Heart left ventricle (tissue), 16 donors: Measurements from ENCODE around the gene TLE2. TPM values are rescaled to one million over a fixed set of nuclear protein-coding genes. Genes with fewer than 3 reads are reported as not detected.
"Not testable (repeated sequence)": the region's sequence is repeated elsewhere in the genome, so short reads cannot be mapped to it uniquely, and the experiment has no call there.

Source experiments
- ATAC-seq, 4 donors: fragments of 200-7000 bp; cut with Tn5 transposase; one replicate each; pipeline ENCODE4 v1.9.1; 2020 to 2022; ENCODE audit warnings: moderate library complexity in 4 of 4, mild to moderate bottlenecking in 3 of 4, moderate number of reproducible peaks in 1 of 4
- DNase-seq, 5 donors: peaks; one replicate each; pipeline ENCODE4 v3.0.0-alpha.2; 2020
- H3K27ac ChIP-seq, 12 donors: fragments of 200-600 bp; sonication (generic) in 4 of 12; one replicate each; pipeline versions ENCODE4 v1.5.0 to v1.8.0; 2016 to 2022; ENCODE audit warnings: mild to moderate bottlenecking in 2 of 12
- H3K27me3 ChIP-seq, 9 donors: fragments of 200-600 bp; sonication (generic) in 2 of 9; one replicate each; pipeline versions ENCODE4 v1.5.1 to v1.8.0; 2016 to 2022; ENCODE audit warnings: mild to moderate bottlenecking in 3 of 9
- H3K36me3 ChIP-seq, 9 donors: fragments of 200-600 bp; sonication (generic) in 2 of 9; one replicate each; pipeline versions ENCODE4 v1.5.0 to v1.8.0; 2018 to 2022; ENCODE audit warnings: mild to moderate bottlenecking in 2 of 9
- H3K4me1 ChIP-seq, 12 donors: fragments of 200-600 bp; sonication (generic) in 4 of 12; one replicate each; pipeline versions ENCODE4 v1.5.0 to v1.8.0; 2016 to 2022; ENCODE audit warnings: mild to moderate bottlenecking in 3 of 12
- H3K4me3 ChIP-seq, 12 donors: fragments of 200-600 bp; sonication (generic) in 4 of 12; one replicate each; pipeline versions ENCODE4 v1.5.0 to v1.8.0; 2017 to 2022; ENCODE audit warnings: mild to moderate bottlenecking in 9 of 12, moderate library complexity in 4 of 12
- H3K9me3 ChIP-seq, 12 donors: fragments of 200-600 bp; sonication (generic) in 4 of 12; one replicate each; pipeline versions ENCODE4 v1.5.0 to v1.8.0; 2016 to 2022; ENCODE audit warnings: mild to moderate bottlenecking in 1 of 12
- CTCF ChIP-seq, 12 donors: fragments of 200-600 bp; sonication (generic) in 4 of 12; IDR thresholded peaks; one replicate each; pipeline versions ENCODE4 v1.5.0 to v1.8.0; 2018 to 2022; ENCODE audit warnings: antibody characterized with exemption in 12 of 12, mild to moderate bottlenecking in 5 of 12
- POLR2A ChIP-seq, 2 donors: fragments of 450-650 bp; IDR thresholded peaks; one replicate each; pipeline ENCODE4 v1.6.1; 2017; ENCODE audit warnings: antibody characterized with exemption in 2 of 2, mild to moderate bottlenecking in 2 of 2, moderate library complexity in 2 of 2
- WGBS, 4 donors: extraction: QIAGEN DNeasy Blood & Tissue Kit in 2 of 4; methylation state at CpG; one replicate each; pipeline versions ENCODE4 v1.1.5 to v1.1.7; 2013 to 2018; 5-methylcytosine and 5-hydroxymethylcytosine counted together
- intact Hi-C, 10 donors: fragments of 100-400 bp; cut with DNase I; formaldehyde crosslinking; loops; one replicate each; pipeline versions ENCODE4 v1.11.1 to v1.14.2; 2022
- polyA plus RNA-seq, 2 donors: library from polyadenylated mRNA; stranded (reverse); fragments of 200-250 nt; gene quantifications; one replicate each; pipeline ENCODE4 v1.2.3, GENCODE V29; 2013
- total RNA-seq, 9 donors: library from RNA; depleted of rRNA in 2 of 9; stranded (reverse); fragments of >200 nt in 2 of 9; fragmentation: NEBNext Ultra II Directional in 3 of 9; extraction: Animal tissue kit (Norgen Biotek cat#: 25700) in 3 of 9; gene quantifications; one replicate each; pipeline versions ENCODE4 v1.1.0 to v1.2.4, GENCODE V29; 2016 to 2023
- donor health status: ischemic (EF 13 %, LVEDD 7.1; RV severe dilation, severe dysfunction).
- donor health status: healthy with polysubstance abuse.
- donor health status: DM: no; HTN: yes; CAD: no.
- donor health status: DM: no; HTN: no; CAD: no.
- donor health status: ischemic (EF 25% LVEDD 6.9; RV normal size, moderate dysfunction).
- donor health status: ischemic (EF 25% LVEDD 5.7; RV mildly dilated, moderate dysfunction).
- donor health status: healthy.
- donor health status: DM: yes; HTN: yes; CAD: no.
- donor health status: ischemic (EF 35%, LVEDD 5.7; RV mildly dilated, moderate dysfunction).
- donor health status: nonischemic (EF 11% LVEDD 7.7; RV severe dilation, severe dysfunction).
- donor health status: DM: yes; HTN: yes; CAD: no.
- donor health status: PGD.
- donor health status: ischemic (EF 29% LVEDD 5.4; RV normal size, mild dysfunction).
- donor health status: nonischemic (EF 23%, LVEDD 6.1; RV moderate dilation, normal function).

The TLE2 gene
- total and polyA plus RNA-seq, 11 donors = 34.6 to 75.1 (median 40.5) TPM

GRCh38 chr19:2997720-2998119, 31.4 kb downstream of the TLE2 start:
- Histone ChIP-seq H3K4me3 (no peak overlapping the region), H3K27ac (no peak overlapping the region), H3K27me3 (no peaks in the 10 kb centered on the region), H3K4me1 (no peaks in the 10 kb centered on the region), H3K9me3 (no peaks in the 10 kb centered on the region), H3K36me3 (peaks cover 0 to 41% (median 25%) of the 10 kb centered on the region in 9 donors)
- 71 to 78% (median 73%) methylated on average over 12 to 13 of the region's 13 CpGs for WGBS, 4 donors
- intact Hi-C loops = no loop called here
- DNase-seq = no peak
- TF ChIP-seq CTCF (IDR thresholded peaks at IDR 0.05) (no peak), POLR2A (IDR thresholded peaks at IDR 0.05) (no peak)
- no peak for ATAC-seq

GRCh38 chr19:2994588-2995131, 34.4 kb downstream of the TLE2 start:
- ATAC-seq (no peak), DNase-seq (no peak)
- Histone ChIP-seq H3K27ac (no peak overlapping the region), H3K4me3 (no peak overlapping the region), H3K4me1 (no peaks in the 10 kb centered on the region), H3K36me3 (peaks cover 0 to 20% (median 10%) of the 10 kb centered on the region in 9 donors), H3K27me3 (no peaks in the 10 kb centered on the region), H3K9me3 (no peaks in the 10 kb centered on the region)
- WGBS, 4 donors = 74 to 85% (median 82%) methylated on average over 15 of the region's 15 CpGs
- intact Hi-C loops = no loop called here
- no peak for TF ChIP-seq CTCF (IDR thresholded peaks at IDR 0.05)
- TF ChIP-seq POLR2A (IDR thresholded peaks at IDR 0.05) = no peak

- Histone ChIP-seq H3K27ac (no peak overlapping the region), H3K4me3 (no peak overlapping the region), H3K4me1 (no peaks in the 10 kb centered on the region), H3K36me3 (peaks cover 0 to 10% (median 2%) of the 10 kb centered on the region in 9 donors), H3K9me3 (no peaks in the 10 kb centered on the region), H3K27me3 (no peaks in the 10 kb centered on the region)
- WGBS, 4 donors = 52 to 66% (median 59%) methylated on average over 7 to 9 of the region's 9 CpGs
- intact Hi-C loops = no loop called here
- no peak for TF ChIP-seq CTCF (IDR thresholded peaks at IDR 0.05)
- TF ChIP-seq POLR2A (IDR thresholded peaks at IDR 0.05) = no peak
- DNase-seq (no peak), ATAC-seq (no peak)
These were observed 35.5 kb downstream of the TLE2 start for GRCh38 chr19:2993579-2993978.

GRCh38 chr19:2992958-2993357, 36.1 kb downstream of the TLE2 start:
- Histone ChIP-seq H3K27ac (no peak overlapping the region), H3K27me3 (no peaks in the 10 kb centered on the region), H3K36me3 (peaks cover 0 to 8% (median 0%) of the 10 kb centered on the region in 9 donors), H3K4me1 (no peaks in the 10 kb centered on the region), H3K9me3 (no peaks in the 10 kb centered on the region), H3K4me3 (no peak overlapping the region)
- WGBS, 4 donors = 71 to 82% (median 75%) methylated on average over 14 of the region's 14 CpGs
- DNase-seq (no peak), ATAC-seq (no peak)
- intact Hi-C loops = no loop called here
- TF ChIP-seq CTCF (IDR thresholded peaks at IDR 0.05) = no peak
- no peak for TF ChIP-seq POLR2A (IDR thresholded peaks at IDR 0.05)

GRCh38 chr19:2992333-2992732, 36.7 kb downstream of the TLE2 start:
- ATAC-seq, DNase-seq, H3K4me3 ChIP-seq, H3K27me3 ChIP-seq, H3K27ac ChIP-seq, H3K36me3 ChIP-seq, H3K9me3 ChIP-seq, intact Hi-C loops, H3K4me1 ChIP-seq: not testable (repeated sequence)
- WGBS, 4 donors = 91 to 94% (median 92%) methylated on average over 11 of the region's 11 CpGs
